Measurements from ENCODE around the gene LRRC34. TPM values are rescaled to one million over a fixed set of nuclear protein-coding genes. Genes with fewer than 3 reads are reported as not detected.

LRRC34 gene
- total RNA-seq, 1 experiment from 2014 or later, result 3.9 TPM

DNA sequence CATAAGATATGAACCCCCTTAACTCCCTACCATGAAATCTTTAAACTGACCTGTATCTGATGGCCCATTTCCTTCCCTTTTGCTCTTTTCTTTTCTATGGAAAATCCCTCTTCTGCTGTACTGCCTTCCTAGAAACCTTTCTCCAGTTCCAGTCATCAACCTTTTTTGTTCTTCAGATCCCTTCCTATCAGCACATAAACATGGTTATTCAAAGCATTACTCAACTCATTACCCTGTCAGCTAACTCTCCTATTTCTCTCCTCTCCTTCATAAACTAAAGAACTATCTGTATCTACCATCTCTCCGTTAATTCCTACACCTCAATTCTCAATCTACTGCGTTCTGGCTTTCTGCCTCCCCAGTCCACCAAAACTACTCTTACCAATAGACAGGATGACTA, 60.8 kb downstream of the LRRC34 start:
- DNase-seq, result no peak
- Histone ChIP-seq H3K4me3 (no peak overlapping the region), H3K9me3 (no peaks in the 10 kb centered on the region), H3K27me3 (peaks cover 42% of the 10 kb centered on the region), H3K36me3 (no peaks in the 10 kb centered on the region)

DNA sequence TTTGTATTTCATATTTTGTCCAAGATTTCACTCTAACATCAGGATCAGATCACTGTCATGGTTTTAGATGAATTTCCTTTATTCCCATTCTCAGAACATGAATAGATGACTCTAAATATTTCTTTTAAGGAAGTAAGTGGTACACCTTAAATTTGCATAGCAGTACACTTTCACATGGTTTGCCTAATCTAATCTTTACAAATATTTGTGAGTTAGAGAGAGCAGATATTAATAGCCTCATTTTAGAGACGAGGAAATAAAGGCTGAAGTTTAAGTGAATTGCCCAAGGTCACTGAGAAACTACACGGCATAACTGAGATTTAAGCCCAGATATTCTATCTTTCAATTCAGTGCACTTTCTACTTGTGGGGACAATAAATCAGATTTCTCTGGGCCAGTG, 62.0 kb downstream of the LRRC34 start:
- no peaks in the 10 kb centered on the region for H3K36me3 ChIP-seq
- H3K9me3 ChIP-seq, result no peaks in the 10 kb centered on the region
- no peak for DNase-seq
- peaks cover 43% of the 10 kb centered on the region for H3K27me3 ChIP-seq
- H3K4me3 ChIP-seq, result no peak overlapping the region

DNA sequence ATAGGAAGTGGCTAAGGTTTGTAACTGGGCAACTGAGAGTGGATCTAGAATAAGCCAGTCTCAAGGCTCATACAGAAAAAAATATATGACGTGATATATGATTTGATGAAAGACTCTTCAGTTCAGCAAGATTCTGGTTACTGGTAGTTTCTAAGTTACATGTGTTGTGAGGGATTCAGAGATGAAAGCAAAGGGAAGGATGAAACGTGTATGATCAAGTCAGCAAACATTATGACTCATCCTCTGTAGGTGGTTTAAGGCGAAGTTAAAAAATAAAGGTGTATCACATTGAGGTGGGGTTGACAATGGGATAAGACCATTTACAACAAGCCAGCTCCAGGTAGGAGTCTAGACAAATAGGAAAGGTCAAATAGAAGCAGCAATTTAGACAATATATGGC, 64.0 kb downstream of the LRRC34 start:
- no peak for DNase-seq

DNA sequence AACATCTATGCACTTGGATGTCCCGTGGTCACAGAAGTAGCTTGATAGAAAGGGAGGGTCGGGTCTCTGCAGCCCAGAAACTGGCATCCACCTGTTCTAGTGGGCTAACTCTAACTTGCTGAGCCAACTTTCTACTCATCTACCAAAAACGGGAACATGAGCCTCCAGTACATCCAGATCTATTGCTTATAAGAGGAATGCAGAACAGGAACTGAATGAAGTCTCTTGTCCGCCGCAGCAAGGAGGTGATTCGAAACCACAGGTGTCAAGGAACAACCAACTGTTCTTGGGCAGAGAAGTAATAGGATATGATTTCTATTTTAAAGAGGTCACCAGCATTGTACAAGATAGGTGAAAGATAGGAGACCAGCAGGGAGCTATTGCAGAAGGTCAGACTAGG, 65.8 kb downstream of the LRRC34 start:
- Histone ChIP-seq H3K27me3 (peaks cover 35% of the 10 kb centered on the region), H3K9me3 (no peaks in the 10 kb centered on the region), H3K4me3 (no peak overlapping the region), H3K36me3 (no peaks in the 10 kb centered on the region)
- DNase-seq, result no peak

More for the DNA sequence above, 64.0 kb downstream of the LRRC34 start:
- H3K9me3 ChIP-seq, result no peaks in the 10 kb centered on the region
- no peaks in the 10 kb centered on the region for H3K36me3 ChIP-seq
- H3K27me3 ChIP-seq, result peaks cover 43% of the 10 kb centered on the region
- H3K4me3 ChIP-seq, result no peak overlapping the region

DNA sequence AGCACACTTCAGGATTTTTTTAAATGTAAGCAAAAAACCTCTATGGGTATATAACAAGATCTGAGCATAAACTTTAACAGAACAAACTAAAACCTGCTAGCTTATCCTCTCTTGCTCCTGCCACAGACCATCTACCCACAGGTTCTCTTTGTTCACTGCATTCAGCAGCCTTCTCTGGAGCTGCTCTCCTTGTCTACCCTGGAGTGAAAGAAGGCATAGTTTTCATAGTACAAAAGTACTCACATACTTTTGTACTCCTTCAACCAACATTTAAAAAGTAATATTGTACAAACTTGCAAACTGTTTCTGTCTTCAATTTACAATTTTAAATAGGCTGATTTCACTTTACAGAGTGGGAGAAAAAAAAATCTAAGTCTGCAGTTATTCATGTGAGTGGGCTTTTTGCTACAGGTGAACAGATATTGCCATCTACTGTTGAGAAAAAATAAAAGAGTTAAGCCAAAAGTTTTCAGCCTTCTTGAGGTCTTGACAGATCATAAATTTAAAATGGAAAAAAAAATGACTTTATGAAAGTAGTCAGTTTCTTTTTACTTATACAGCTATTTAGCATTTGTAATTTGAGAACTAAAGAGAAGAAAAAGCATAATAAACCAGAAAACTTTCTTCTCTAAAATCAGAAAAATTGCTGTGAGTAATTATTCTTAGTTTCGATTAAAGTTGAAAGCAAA, 68.2 kb downstream of the LRRC34 start:
- peaks cover 20% of the 10 kb centered on the region for H3K27me3 ChIP-seq
- H3K36me3 ChIP-seq, result no peaks in the 10 kb centered on the region
- H3K9me3 ChIP-seq, result no peaks in the 10 kb centered on the region
- H3K4me3 ChIP-seq, result no peak overlapping the region
- no peak for DNase-seq

Other genes starting within 250 kb of the LRRC34 start
- gene MECOM, start 149.2 kb downstream of the LRRC34 start, total RNA-seq (2014; rRNA removed; shearing (Covaris generic); ENCODE audit: low replicate concordance), result 1.2 and 1.4 TPM in 2 replicates
- 149 and 154 TPM in 2 replicates for gene TERC, start 47.8 kb downstream of the LRRC34 start, total RNA-seq (2014; rRNA removed; shearing (Covaris generic); ENCODE audit: low replicate concordance)
- 4.3 and 6.0 TPM in 2 replicates for gene ACTRT3, start 43.3 kb downstream of the LRRC34 start, total RNA-seq (2014; rRNA removed; shearing (Covaris generic); ENCODE audit: low replicate concordance)
- 22.9 and 33.0 TPM in 2 replicates for gene MYNN, start 39.5 kb downstream of the LRRC34 start, total RNA-seq (2014; rRNA removed; shearing (Covaris generic); ENCODE audit: low replicate concordance)
- gene LRRIQ4, start within 50 bp of the LRRC34 start, total RNA-seq (2014; rRNA removed; shearing (Covaris generic); ENCODE audit: low replicate concordance), result not detected in 2 replicates
- gene LRRC31, start 57.0 kb upstream of the LRRC34 start, total RNA-seq (2014; rRNA removed; shearing (Covaris generic); ENCODE audit: low replicate concordance), result not detected in 2 replicates
- gene SAMD7, start 98.7 kb upstream of the LRRC34 start, total RNA-seq (2014; rRNA removed; shearing (Covaris generic); ENCODE audit: low replicate concordance), result not detected in 2 replicates
- 12.2 and 28.1 TPM in 2 replicates for gene SEC62, start 153.9 kb upstream of the LRRC34 start, total RNA-seq (2014; rRNA removed; shearing (Covaris generic); ENCODE audit: low replicate concordance)
- gene GPR160, start 225.1 kb upstream of the LRRC34 start, total RNA-seq (2014; rRNA removed; shearing (Covaris generic); ENCODE audit: low replicate concordance), result 1.3 and 4.3 TPM in 2 replicates